ENCODE data around the gene MINDY4.

MINDY4 gene

GRCh38 chr7:30900803-30901362 lies 129.7 kb downstream of the MINDY4 start:
- DNase-seq (ENCODE audit: low read depth) = no peak
- no peak overlapping the region for H3K4me3 ChIP-seq (ENCODE audit: low read depth, low read length)
- TF ChIP-seq, protein P1, sequence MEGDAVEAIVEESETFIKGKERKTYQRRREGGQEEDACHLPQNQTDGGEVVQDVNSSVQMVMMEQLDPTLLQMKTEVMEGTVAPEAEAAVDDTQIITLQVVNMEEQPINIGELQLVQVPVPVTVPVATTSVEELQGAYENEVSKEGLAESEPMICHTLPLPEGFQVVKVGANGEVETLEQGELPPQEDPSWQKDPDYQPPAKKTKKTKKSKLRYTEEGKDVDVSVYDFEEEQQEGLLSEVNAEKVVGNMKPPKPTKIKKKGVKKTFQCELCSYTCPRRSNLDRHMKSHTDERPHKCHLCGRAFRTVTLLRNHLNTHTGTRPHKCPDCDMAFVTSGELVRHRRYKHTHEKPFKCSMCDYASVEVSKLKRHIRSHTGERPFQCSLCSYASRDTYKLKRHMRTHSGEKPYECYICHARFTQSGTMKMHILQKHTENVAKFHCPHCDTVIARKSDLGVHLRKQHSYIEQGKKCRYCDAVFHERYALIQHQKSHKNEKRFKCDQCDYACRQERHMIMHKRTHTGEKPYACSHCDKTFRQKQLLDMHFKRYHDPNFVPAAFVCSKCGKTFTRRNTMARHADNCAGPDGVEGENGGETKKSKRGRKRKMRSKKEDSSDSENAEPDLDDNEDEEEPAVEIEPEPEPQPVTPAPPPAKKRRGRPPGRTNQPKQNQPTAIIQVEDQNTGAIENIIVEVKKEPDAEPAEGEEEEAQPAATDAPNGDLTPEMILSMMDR (IDR thresholded peaks at IDR 0.05; ENCODE audit: insufficient read depth, low read depth, low read length, missing control alignments) = no peak

- TF ChIP-seq, protein P1 (IDR thresholded peaks at IDR 0.05; ENCODE audit: insufficient read depth, low read depth, low read length, missing control alignments) = no peak
- no peak overlapping the region for H3K4me3 ChIP-seq (ENCODE audit: low read depth, low read length)
- DNase-seq (ENCODE audit: low read depth) = no peak
Observed at GRCh38 chr7:30901856-30902255, 130.6 kb downstream of the MINDY4 start.

- no peak overlapping the region for H3K4me3 ChIP-seq (ENCODE audit: low read depth, low read length)
- DNase-seq (ENCODE audit: low read depth) = no peak
- TF ChIP-seq, protein P1 (IDR thresholded peaks at IDR 0.05; ENCODE audit: insufficient read depth, low read depth, low read length, missing control alignments) = no peak
Observed at GRCh38 chr7:30902466-30902865, 131.2 kb downstream of the MINDY4 start.

DNA sequence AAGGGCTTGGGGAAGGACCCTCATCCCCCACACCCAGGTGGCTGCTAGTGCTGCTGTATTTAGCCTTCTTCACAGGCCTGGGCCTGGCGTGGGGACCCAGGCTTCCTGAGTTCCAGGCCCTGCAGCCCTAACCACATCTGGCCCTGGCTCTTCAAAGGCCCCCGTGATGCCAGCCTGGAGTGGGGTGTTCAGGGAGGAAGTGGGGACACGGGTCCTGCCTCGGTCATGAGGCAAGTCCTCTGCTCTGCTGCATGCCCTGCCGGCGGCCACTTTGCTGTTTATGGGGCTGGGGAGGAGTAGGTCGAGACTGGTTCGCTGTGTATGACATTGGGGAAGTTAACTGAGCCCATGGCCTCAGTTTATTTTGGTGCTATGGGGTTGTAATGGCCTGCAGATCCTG lies 131.9 kb downstream of the MINDY4 start:
- TF ChIP-seq, protein P1 (IDR thresholded peaks at IDR 0.05; ENCODE audit: insufficient read depth, low read depth, low read length, missing control alignments) = no peak
- no peak for DNase-seq (ENCODE audit: low read depth)
- no peak overlapping the region for H3K4me3 ChIP-seq (ENCODE audit: low read depth, low read length)

GRCh38 chr7:30904561-30904960 lies 133.3 kb downstream of the MINDY4 start:
- no peak for DNase-seq (ENCODE audit: low read depth)
- TF ChIP-seq, protein P1 (IDR thresholded peaks at IDR 0.05; ENCODE audit: insufficient read depth, low read depth, low read length, missing control alignments) = no peak
- no peak overlapping the region for H3K4me3 ChIP-seq (ENCODE audit: low read depth, low read length)

DNA sequence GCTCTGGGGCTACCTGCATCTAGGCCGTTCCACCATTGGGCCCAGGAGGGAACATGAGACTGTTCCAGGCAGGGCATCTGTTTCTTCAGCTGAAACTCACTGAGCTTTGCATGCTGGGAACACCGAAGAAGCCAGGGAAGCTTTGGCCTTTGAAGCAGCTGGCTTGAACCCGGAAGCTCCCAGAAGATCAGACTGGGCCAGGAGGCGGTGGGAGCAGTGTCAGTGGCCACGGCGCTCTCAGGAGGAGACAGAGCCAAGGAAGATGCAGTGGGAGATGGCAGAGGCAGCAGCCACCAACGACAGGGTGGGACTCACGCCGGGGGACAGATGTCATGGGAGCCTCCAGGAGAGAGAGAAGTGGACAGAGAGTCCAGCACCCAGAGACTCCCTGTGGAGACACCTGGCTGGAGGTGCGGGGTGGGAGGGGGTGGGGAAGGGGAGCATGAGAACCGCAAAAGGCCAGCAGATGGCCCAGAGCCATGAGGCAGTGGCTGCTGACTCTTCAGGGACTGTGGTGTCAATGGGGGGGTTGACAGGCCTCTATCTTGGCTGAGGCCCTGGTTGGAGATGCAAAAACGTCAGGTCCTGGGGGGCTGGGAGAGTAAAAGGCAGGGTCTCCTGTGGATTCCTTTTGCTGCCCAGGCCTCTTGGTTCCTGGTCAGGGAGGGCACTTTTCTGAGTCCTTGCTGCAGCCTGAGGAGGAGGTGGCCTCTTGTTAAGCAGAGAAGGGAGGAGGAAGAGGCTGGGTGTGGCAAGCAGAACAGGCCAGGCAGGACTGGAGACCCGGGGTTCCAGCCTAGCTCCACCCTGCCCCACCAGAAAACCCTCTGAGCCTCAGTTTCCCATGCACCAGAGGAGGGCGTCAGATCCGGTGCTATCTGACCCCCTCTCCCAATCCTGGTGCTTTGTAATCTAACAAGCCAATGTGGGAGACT lies 134.1 kb downstream of the MINDY4 start:
- TF ChIP-seq, protein P1 (IDR thresholded peaks at IDR 0.05; ENCODE audit: insufficient read depth, low read depth, low read length, missing control alignments) = no peak
- no peak for DNase-seq (ENCODE audit: low read depth)
- no peak overlapping the region for H3K4me3 ChIP-seq (ENCODE audit: low read depth, low read length)

All from GM12865 (cell line).